Measurements from ENCODE around the gene CFAP100. TPM values are rescaled to one million over a fixed set of nuclear protein-coding genes. Genes with fewer than 3 reads are reported as not detected.

CFAP100 gene
- total and polyA plus RNA-seq, 9 of the 15 experiments (the other 6 are each of a cell fraction or from before 2014, with no cell fraction given): not detected

GRCh38 chr3:126472277-126473006 lies 77.7 kb downstream of the CFAP100 start (continued):
- TF ChIP-seq TCFL5 (CRISPR knock-in tag; conservative IDR thresholded peaks at IDR 0.05): no peak
- TF ChIP-seq PHTF2 (CRISPR knock-in tag; IDR thresholded peaks at IDR 0.05): no peak
- TF ChIP-seq FOXM1 (IDR thresholded peaks at IDR 0.05; ENCODE audit: low read depth): no peak
- no peak for TF ChIP-seq FOXM1 (CRISPR knock-in tag; IDR thresholded peaks at IDR 0.05; ENCODE audit: low read depth)
- peak; percentile 73 for TF ChIP-seq MEF2D (tag; conservative IDR thresholded peaks at IDR 0.05; ENCODE audit: low read depth)
- no peak for TF ChIP-seq ZFPM2 (CRISPR knock-in tag; IDR thresholded peaks at IDR 0.05)
- no peak for TF ChIP-seq E2F4 (CRISPR knock-in tag; IDR thresholded peaks at IDR 0.05; ENCODE audit: low read depth)
- no peak for TF ChIP-seq ZNF324 (CRISPR knock-in tag; IDR thresholded peaks at IDR 0.05)
- TF ChIP-seq PHB (CRISPR knock-in tag; IDR thresholded peaks at IDR 0.05): no peak
- TF ChIP-seq SP1 (CRISPR knock-in tag; IDR thresholded peaks at IDR 0.05): no peak
- no peak for TF ChIP-seq BACH1 (tag; IDR thresholded peaks at IDR 0.05)
- no peak for TF ChIP-seq MYNN (IDR thresholded peaks at IDR 0.05)
- no peak for TF ChIP-seq MYNN (CRISPR knock-in tag; IDR thresholded peaks at IDR 0.05)
- TF ChIP-seq MBD2 (IDR thresholded peaks at IDR 0.05; ENCODE audit: borderline replicate concordance, low read depth): no peak
- TF ChIP-seq MAFF (IDR thresholded peaks at IDR 0.05; ENCODE audit: low read length): no peak
- TF ChIP-seq STAT6 (CRISPR knock-in tag; IDR thresholded peaks at IDR 0.05): no peak
- TF ChIP-seq PHF20 (IDR thresholded peaks at IDR 0.05; ENCODE audit: partially characterized antibody): no peak
- no peak for TF ChIP-seq CBX8 (IDR thresholded peaks at IDR 0.05; ENCODE audit: borderline replicate concordance, extremely low read depth, low read depth, low read length, poor library complexity, severe bottlenecking)
- no peak for TF ChIP-seq ZNF655 (CRISPR knock-in tag; IDR thresholded peaks at IDR 0.05)
- TF ChIP-seq THAP7 (CRISPR knock-in tag; IDR thresholded peaks at IDR 0.05): no peak

Data from K562 (cell line).